Endodermal cell (in vitro differentiated cells): Measurements from ENCODE around the gene SPOCK1. TPM values are rescaled to one million over a fixed set of nuclear protein-coding genes. Genes with fewer than 3 reads are reported as not detected.

Source experiments
- DNase-seq: peaks from one replicate; pipeline ENCODE4 v3.0.0-alpha.2; 2017
- H3K27ac ChIP-seq: 2 replicates; pipeline ENCODE4 v1.5.1; 2013; ENCODE audit warnings: mild to moderate bottlenecking, low read depth, low read length, moderate library complexity
- H3K27me3 ChIP-seq: 2 replicates; pipeline ENCODE4 v1.6.1; 2013; ENCODE audit warnings: mild to moderate bottlenecking, low read length, moderate library complexity; ENCODE audit not compliant: insufficient read depth, control insufficient read depth, poor library complexity, severe bottlenecking
- H3K36me3 ChIP-seq: 2 replicates; pipeline ENCODE4 v1.7.0; 2013; ENCODE audit warnings: mild to moderate bottlenecking, low read length, moderate library complexity; ENCODE audit not compliant: control insufficient read depth, insufficient read depth
- H3K4me1 ChIP-seq: one replicate; pipeline ENCODE4 v1.7.0; 2013; ENCODE audit warnings: low read length; ENCODE audit not compliant: control insufficient read depth, insufficient read depth
- H3K4me3 ChIP-seq: 2 replicates; pipeline ENCODE4 v1.5.1; 2013; ENCODE audit warnings: mild to moderate bottlenecking, low read length, moderate library complexity
- H3K9ac ChIP-seq: 2 replicates; pipeline ENCODE4 v1.6.1; 2013; ENCODE audit warnings: mild to moderate bottlenecking, low read length, moderate library complexity; ENCODE audit not compliant: poor library complexity, severe bottlenecking; ENCODE audit errors: extremely low read depth
- H3K9me3 ChIP-seq: 2 replicates; pipeline ENCODE4 v1.6.1; 2013; ENCODE audit warnings: mild to moderate bottlenecking, low read length, moderate library complexity; ENCODE audit not compliant: control insufficient read depth
- H3K27ac Mint-ChIP-seq: 2 replicates; pipeline ENCODE4 v1.8.0; 2020; ENCODE audit warnings: mixed read lengths
- H3K27me3 Mint-ChIP-seq: 2 replicates; pipeline ENCODE4 v1.8.0; 2021; ENCODE audit warnings: mild to moderate bottlenecking, mixed read lengths; ENCODE audit not compliant: insufficient read depth
- H3K36me3 Mint-ChIP-seq: 2 replicates; pipeline ENCODE4 v1.8.0; 2020; ENCODE audit warnings: low read depth, mixed read lengths
- H3K4me1 Mint-ChIP-seq: 2 replicates; pipeline ENCODE4 v1.8.0; 2020; ENCODE audit warnings: mixed read lengths
- H3K4me3 Mint-ChIP-seq: 2 replicates; pipeline ENCODE4 v1.8.0; 2020; ENCODE audit warnings: mild to moderate bottlenecking, moderate library complexity, mixed read lengths
- H3K9me3 Mint-ChIP-seq: 2 replicates; pipeline ENCODE4 v1.8.0; 2020; ENCODE audit warnings: mild to moderate bottlenecking, mixed read lengths
- WGBS, 2 experiments: methylation state at CpG; one replicate each; pipeline versions ENCODE4 v1.1.5 to v1.1.7; 2013; ENCODE audit warnings: missing lambda C conversion rate in 2 of 2, mixed read lengths in 1 of 2; ENCODE audit not compliant: insufficient coverage in 1 of 2, insufficient read length in 1 of 2; 5-methylcytosine and 5-hydroxymethylcytosine counted together
- total RNA-seq, 2 donors: library from RNA; stranded (reverse); fragmentation: NEBNext Ultra II Directional in 1 of 2; extraction: Animal tissue kit (Norgen Biotek cat#: 25700) in 1 of 2; gene quantifications; 2 replicates in 1 of 2; 3 replicates in 1 of 2; pipeline ENCODE4 v1.2.1, GENCODE V29; 2021
- TF ChIP-seq, protein P1 (sequence below): fragments of 200-600 bp; sonication (generic); conservative IDR thresholded peaks from 2 replicates; pipeline ENCODE4 v1.5.0; 2021; ENCODE audit warnings: antibody characterized with exemption, mild to moderate bottlenecking

Gene SPOCK1
- total RNA-seq, 2 donors from 2014 or later = 25.8 to 39.8 TPM

- H3K36me3 Mint-ChIP-seq = no peaks in the 10 kb centered on the region
- 96 to 100% methylated on average over 2 to 6 of the region's 6 CpGs for WGBS, 2 experiments
- Histone ChIP-seq H3K4me1 (no peaks in the 10 kb centered on the region), H3K27ac (no peak overlapping the region), H3K27me3 (no peaks in the 10 kb centered on the region), H3K9me3 (no peaks in the 10 kb centered on the region), H3K36me3 (no peaks in the 10 kb centered on the region), H3K4me3 (no peak overlapping the region), H3K9ac (no peak overlapping the region)
- H3K27ac Mint-ChIP-seq = no peak overlapping the region
- DNase-seq = no peak
- no peaks in the 10 kb centered on the region for H3K9me3 Mint-ChIP-seq
- H3K4me3 Mint-ChIP-seq = no peak overlapping the region
- TF ChIP-seq, protein P1, sequence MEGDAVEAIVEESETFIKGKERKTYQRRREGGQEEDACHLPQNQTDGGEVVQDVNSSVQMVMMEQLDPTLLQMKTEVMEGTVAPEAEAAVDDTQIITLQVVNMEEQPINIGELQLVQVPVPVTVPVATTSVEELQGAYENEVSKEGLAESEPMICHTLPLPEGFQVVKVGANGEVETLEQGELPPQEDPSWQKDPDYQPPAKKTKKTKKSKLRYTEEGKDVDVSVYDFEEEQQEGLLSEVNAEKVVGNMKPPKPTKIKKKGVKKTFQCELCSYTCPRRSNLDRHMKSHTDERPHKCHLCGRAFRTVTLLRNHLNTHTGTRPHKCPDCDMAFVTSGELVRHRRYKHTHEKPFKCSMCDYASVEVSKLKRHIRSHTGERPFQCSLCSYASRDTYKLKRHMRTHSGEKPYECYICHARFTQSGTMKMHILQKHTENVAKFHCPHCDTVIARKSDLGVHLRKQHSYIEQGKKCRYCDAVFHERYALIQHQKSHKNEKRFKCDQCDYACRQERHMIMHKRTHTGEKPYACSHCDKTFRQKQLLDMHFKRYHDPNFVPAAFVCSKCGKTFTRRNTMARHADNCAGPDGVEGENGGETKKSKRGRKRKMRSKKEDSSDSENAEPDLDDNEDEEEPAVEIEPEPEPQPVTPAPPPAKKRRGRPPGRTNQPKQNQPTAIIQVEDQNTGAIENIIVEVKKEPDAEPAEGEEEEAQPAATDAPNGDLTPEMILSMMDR = no peak
- H3K27me3 Mint-ChIP-seq = peaks cover 2% of the 10 kb centered on the region
- H3K4me1 Mint-ChIP-seq = peaks cover 5% of the 10 kb centered on the region
These were observed 402.7 kb downstream of the SPOCK1 start for GRCh38 chr5:137096149-137097103.

- no peaks in the 10 kb centered on the region for H3K4me1 ChIP-seq
- no peak overlapping the region for H3K9ac ChIP-seq
- H3K4me1 Mint-ChIP-seq = peaks cover 12% of the 10 kb centered on the region
- no peak overlapping the region for H3K27ac Mint-ChIP-seq
- H3K36me3 Mint-ChIP-seq = no peaks in the 10 kb centered on the region
- no peak for DNase-seq
- H3K9me3 Mint-ChIP-seq = no peaks in the 10 kb centered on the region
- no peaks in the 10 kb centered on the region for H3K36me3 ChIP-seq
- no peaks in the 10 kb centered on the region for H3K9me3 ChIP-seq
- H3K4me3 Mint-ChIP-seq = no peak overlapping the region
- TF ChIP-seq, protein P1 = no peak
- no peak overlapping the region for H3K4me3 ChIP-seq
- H3K27ac ChIP-seq = no peak overlapping the region
- H3K27me3 ChIP-seq = no peaks in the 10 kb centered on the region
- H3K27me3 Mint-ChIP-seq = peaks cover 2% of the 10 kb centered on the region
These were observed 403.5 kb downstream of the SPOCK1 start for GRCh38 chr5:137095597-137095996.

- Mint-ChIP-seq H3K27ac (no peak overlapping the region), H3K9me3 (no peaks in the 10 kb centered on the region), H3K4me1 (peaks cover 30% of the 10 kb centered on the region), H3K36me3 (no peaks in the 10 kb centered on the region), H3K4me3 (no peak overlapping the region), H3K27me3 (no peaks in the 10 kb centered on the region)
- TF ChIP-seq, protein P1 = no peak
- Histone ChIP-seq H3K9me3 (no peaks in the 10 kb centered on the region), H3K9ac (no peak overlapping the region), H3K36me3 (no peaks in the 10 kb centered on the region), H3K4me3 (no peak overlapping the region), H3K27me3 (no peaks in the 10 kb centered on the region), H3K4me1 (peaks cover 6% of the 10 kb centered on the region), H3K27ac (no peak overlapping the region)
- 96 to 100% methylated on average over 1 to 3 of the region's 3 CpGs for WGBS, 2 experiments
- DNase-seq = no peak
These were observed 406.3 kb downstream of the SPOCK1 start for GRCh38 chr5:137092831-137093230.
